Mammary epithelial cell (primary cell): ENCODE data around the gene HEY2.

ENCODE experiments used
- EZH2 ChIP-seq: IDR thresholded peaks from 2 replicates; pipeline ENCODE4 v1.6.1; 2012; ENCODE audit warnings: low read length, inconsistent platforms, borderline replicate concordance
- TF ChIP-seq, protein P1 (sequence below), 2 donors: IDR thresholded peaks in 1 of 2; conservative IDR thresholded peaks in 1 of 2; 2 replicates each; pipeline ENCODE4 v1.5.1; 2011 to 2012; ENCODE audit warnings: inconsistent platforms in 2 of 2, low read length in 2 of 2, mild to moderate bottlenecking in 2 of 2, control low read depth in 1 of 2, low read depth in 1 of 2; ENCODE audit not compliant: insufficient read depth in 1 of 2; ENCODE audit errors: extremely low read depth in 1 of 2

DNA sequence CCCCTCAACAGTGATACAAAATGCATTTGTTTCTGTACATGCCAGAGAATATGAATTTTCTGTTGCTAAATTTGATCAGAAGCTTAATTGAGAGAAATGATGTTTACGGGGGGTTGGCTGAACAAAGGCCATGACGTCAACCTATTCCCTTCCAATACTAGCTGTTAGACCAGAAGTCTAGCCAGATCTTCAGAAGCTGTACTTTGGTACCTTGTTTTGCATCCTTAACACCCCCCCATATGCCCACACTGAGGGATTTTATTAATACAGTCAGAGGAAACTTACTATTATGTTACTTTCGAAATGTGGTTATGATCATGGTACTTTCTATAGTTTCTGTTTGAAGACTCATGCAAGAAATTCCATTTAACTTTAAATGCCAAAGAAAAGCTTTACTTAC, 44.4 kb downstream of the HEY2 start:
- TF ChIP-seq, protein P1, sequence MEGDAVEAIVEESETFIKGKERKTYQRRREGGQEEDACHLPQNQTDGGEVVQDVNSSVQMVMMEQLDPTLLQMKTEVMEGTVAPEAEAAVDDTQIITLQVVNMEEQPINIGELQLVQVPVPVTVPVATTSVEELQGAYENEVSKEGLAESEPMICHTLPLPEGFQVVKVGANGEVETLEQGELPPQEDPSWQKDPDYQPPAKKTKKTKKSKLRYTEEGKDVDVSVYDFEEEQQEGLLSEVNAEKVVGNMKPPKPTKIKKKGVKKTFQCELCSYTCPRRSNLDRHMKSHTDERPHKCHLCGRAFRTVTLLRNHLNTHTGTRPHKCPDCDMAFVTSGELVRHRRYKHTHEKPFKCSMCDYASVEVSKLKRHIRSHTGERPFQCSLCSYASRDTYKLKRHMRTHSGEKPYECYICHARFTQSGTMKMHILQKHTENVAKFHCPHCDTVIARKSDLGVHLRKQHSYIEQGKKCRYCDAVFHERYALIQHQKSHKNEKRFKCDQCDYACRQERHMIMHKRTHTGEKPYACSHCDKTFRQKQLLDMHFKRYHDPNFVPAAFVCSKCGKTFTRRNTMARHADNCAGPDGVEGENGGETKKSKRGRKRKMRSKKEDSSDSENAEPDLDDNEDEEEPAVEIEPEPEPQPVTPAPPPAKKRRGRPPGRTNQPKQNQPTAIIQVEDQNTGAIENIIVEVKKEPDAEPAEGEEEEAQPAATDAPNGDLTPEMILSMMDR (conservative IDR thresholded peaks at IDR 0.05 in 1 of 2, IDR thresholded peaks at IDR 0.05 in 1 of 2; ENCODE audit: extremely low read depth in 1 of 2, insufficient read depth in 1 of 2, low read depth in 1 of 2, low read length in 2 of 2): no peak
- TF ChIP-seq EZH2: no peak
